Forelimb muscle (tissue), 1 donor: ENCODE measurements around the gene VTI1A. TPM values are rescaled to one million over a fixed set of nuclear protein-coding genes. Genes with fewer than 3 reads are reported as not detected.
"Not testable (repeated sequence)": the region's sequence is repeated elsewhere in the genome, so short reads cannot be mapped to it uniquely, and the experiment has no call there.

Experiments used
- DNase-seq: peaks from one replicate; pipeline ENCODE4 v3.0.0-alpha.2; 2013; ENCODE audit warnings: low read depth
- polyA plus RNA-seq: library from polyadenylated mRNA; unstranded; fragments of 120-200 nt; gene quantifications from one replicate; pipeline ENCODE4 v1.2.1, GENCODE V29; 2013; ENCODE audit not compliant: insufficient read length

The VTI1A gene
- polyA plus RNA-seq, 1 donor, result 13.0 TPM

DNA sequence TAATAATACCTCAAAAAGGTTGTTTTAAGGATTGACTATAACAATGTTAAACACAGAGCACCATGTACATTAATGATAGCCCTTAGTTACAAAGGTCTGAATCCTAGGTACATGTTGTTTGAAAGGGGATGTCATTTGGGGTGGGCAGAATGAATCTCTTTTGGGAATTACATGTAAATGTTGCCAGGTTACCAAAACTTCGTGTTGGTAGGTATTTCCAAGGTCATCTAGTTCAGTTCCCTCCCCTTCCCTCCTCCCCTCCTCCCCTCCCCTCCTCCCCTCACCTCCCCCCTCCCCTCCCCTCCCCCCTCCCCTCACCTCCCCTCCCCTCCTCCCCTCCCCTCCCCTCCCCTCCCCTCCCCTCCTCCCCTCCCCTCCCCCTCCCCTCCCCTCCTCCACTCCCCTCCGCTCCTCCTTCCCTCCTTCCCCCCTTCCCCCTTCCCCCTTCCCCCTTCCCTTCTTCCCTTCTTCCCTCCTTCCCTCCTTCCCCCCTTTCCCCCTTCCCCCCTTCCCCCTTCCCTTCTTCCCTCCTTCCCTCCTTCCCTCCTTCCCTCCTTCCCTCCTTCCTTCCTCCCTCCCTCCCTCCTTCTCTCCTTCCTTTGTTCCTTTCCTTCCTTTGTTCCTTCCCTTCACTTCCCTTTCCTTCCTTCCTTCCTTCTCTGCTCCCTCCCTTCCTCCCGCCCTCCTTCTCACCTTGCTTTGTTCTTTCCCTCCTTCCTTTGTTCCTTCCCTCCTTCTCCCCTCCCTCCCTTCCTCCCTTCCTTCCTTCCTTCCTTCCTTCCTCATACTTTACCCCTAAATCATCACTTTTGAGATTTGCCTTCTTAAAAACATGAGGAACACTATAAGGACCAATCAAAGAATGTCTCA lies 8.1 kb downstream of the VTI1A start:
- DNase-seq, result no peak

DNA sequence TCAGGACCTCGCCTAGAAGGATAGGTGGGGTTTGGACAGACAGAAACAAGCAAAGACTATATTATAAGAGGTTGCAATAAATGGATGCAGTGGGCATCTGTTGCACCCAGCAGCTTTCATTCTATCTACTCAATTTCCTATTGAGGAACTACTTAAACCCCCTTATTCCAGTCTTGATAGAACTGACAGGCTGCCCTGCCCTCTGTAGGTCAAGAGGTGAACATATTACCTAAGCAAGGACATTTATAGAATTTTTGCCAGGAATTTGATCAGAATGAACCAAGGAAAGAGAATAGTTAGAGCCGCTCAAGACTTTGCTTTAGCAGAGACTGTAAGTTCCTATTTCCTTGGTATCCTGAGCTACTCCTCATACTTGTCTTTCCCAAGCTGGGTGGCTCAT lies 9.5 kb downstream of the VTI1A start:
- no peak for DNase-seq

DNA sequence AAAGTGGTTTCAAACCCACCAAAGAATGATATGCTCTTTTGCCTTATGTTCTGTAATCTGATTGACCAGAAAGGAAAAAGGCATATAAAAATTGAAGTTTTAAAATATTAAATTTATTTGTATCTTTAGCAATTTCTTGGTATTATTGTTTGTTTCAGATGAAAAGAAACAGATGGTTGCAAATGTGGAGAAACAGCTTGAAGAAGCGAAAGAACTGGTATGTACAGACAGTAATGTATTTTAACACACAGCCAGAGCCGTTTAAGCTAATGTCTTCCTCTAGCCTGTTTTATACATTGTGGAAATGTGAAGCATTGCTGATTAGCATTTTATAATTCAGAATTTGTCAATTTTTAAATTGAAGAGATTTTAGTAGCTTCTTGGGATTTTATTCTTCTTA lies 13.4 kb downstream of the VTI1A start:
- DNase-seq, result no peak

DNA sequence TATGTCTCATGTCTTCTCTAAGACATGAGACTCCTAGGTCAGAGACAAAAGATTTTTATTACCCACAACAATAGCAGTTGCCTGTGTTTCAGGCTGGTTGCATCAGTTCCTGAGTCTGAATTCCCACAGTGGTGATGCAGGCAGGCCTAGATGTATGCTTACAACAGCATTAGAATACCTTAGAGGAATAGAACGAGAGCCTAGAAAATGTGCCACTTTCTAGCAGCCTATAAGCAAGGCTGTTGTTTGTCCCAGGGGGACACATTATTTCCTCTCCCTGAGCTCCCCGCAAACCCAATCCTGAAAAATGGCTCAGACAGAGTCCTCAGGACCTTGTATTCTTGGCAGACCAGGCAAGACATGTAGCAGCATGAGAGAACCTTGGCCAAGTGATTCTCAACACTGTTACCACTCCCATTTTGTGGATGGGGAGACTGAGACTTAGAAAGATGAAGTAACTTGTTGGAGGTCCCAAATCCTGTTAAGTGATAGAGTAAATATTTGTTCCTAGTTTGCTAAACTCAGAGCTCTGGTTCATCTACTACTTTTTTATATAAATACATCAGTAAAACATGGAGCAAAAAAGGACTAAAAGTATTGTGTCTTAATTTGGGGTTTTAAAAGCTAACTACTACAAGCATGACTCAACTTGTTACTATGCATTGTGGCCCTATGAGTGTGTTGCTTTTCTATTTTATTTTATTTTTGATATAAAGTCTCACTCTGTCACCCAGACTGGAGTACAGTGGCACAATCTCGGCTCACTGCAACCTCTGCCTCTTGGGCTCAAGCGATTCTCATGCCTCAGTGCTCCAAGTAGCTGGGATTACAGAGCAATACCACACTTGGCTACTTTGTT lies 14.2 kb downstream of the VTI1A start:
- DNase-seq, result no peak

DNA sequence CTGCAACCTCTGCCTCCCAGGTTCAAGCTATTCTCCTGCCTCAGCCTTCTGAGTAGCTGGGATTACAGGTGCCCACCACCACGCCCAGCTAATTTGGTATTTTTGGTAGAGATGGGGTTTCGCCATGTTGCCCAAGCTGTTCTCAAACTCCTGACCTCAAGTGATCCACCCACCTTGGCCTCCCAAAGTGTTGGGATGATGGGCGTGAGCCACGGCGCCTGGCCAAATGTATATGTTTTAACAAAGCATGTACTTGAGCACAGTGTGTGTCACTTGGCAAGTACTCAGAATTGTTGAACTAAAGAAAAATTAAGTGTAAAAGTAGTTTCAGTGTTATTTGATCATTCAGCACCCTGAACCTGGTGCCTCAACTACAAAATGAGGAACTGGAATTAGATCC lies 17.1 kb downstream of the VTI1A start:
- not testable (repeated sequence) for DNase-seq

DNA sequence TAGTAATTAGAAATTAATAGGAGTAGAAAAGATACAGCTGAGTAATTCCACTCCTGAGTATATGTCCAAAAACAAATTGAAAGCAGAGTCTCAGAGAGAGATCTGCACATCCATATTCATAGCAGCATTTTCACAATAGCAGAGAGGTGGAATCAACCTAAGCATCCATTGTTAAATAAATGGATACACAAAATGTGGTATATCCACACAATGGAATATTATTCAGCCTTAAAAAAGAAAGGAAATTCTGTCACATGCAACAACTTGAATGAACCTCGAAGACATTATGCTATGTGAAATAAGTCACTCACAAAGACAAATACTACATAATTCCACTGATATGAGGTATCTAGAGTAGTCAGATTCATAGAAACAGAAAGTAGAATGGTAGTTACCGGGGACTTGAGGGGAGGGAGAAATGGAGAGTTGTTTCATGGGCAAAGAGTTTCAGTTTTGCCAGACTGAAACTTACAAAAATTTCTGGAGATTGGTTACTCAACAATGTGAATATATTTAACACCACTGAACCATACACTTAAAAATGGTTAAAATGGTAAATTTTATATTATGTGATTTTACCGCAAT lies 18.4 kb downstream of the VTI1A start:
- DNase-seq, result no peak

DNA sequence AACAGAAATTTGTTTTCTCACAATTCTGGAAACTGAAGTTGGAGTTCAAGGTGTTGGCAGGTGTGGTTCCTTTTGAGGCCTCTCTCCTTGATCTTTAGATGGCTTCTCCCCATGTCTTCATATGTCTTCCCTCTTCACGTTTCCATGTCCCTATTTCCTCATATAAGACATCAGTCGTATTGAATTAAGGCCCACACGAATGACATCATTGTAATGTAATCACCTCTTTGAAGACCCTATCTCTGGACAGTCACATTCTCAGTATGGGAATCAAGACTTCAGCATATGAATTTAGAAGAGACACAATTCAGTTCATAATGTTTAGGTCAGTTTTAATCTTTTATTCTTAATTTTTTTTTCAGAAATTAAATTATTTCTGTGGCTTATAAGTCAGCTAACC lies 19.8 kb downstream of the VTI1A start:
- DNase-seq, result no peak

DNA sequence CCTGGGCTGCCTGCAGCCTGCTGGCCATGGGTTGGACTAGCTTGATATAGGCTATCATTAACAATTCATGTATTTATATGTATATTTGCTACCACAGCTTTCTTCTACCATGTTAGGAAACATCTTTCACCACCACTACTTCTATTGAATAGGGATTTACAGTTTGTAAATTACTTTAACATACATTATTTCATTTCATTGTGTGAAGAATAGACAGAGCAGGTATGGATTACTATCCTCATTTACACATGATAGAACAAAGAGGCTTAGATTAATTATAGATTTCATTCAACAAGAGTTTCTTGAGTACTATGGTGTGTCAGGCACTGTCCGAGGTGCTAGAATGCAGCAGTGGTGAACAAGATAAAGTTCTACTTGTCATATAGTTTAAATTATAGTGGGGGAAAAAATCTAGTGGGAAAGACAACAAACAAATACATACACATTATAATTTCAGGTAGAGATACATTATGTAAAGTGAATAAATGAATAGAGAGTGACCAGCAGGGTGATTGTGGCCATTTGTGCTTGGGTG lies 20.6 kb downstream of the VTI1A start:
- no peak for DNase-seq

DNA sequence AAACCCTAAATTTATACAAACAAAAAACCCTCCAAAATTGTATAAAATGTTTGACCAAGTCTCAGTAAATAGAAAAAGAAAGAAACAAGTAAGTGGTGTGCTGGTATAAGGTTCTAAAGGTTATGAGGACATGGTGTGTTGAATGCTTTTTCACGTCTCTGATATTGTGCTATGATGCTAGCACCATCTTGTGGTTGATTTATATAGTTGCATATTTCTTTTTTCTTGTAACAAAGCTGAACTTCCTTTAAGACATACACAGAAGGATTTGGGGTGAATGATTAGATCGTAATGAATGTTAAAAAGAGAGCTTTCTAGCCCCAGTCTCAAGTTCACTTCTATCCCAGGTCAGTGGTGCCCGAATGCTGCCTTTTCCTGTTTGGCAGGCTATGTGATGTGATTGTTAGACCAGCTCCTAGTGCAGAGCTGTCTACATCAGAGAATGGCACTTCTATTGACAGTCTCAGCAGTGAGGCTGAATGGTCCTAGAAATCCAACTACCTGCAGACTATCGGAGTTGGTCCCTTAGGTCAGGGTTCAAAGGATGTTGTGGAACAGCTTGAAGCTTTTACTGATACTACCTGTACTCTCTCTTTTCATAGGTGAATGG lies 25.0 kb downstream of the VTI1A start:
- DNase-seq, result peak; percentile 25

DNA sequence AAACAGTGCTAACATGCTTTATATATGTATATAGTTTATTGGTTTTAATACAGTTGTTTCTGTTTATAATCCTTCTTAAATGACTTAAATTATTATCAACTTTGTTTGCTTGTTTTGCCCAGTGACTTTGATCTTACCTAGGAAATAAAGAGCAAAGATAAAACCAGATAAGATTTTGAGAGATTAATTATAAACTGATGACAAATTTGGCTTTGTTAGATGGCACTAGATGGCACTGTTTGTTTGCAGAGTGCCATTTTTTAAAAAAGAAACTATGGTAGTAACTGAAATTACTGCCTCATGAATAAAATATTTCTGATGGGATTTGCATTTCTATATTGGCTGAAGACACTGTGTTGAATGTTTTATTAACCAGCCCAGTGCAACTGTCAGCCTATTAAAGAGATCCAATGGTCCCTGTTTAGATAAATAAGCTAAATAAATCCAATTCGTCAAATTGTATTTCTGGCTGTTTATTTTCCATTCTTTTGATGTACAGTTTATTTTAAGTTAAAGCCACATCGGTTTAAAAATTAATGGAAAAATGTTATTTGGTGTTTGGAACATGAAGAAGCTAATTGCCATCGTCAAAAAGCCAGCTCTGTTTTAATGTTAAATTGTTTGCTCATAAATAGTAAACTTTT lies 28.7 kb downstream of the VTI1A start:
- DNase-seq, result no peak

DNA sequence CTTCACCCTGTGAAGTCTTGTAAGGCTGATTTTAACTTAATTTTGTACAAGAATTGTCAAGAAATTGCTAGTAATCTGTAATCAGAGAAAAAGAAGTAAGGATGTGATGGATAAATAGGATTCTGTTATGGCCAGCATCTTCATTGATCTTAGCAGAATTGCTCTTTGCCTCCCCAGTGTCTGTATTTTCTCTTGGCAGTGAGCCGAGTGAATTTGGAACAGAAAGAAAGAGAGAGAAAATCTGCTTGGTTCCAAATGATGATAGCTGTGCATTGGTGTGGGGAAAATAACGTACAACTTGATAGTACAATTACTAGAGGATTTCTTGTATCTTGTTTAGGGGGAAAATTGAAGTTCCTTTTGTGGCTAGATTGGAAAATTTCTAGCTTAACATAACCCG lies 34.6 kb downstream of the VTI1A start:
- DNase-seq, result no peak

DNA sequence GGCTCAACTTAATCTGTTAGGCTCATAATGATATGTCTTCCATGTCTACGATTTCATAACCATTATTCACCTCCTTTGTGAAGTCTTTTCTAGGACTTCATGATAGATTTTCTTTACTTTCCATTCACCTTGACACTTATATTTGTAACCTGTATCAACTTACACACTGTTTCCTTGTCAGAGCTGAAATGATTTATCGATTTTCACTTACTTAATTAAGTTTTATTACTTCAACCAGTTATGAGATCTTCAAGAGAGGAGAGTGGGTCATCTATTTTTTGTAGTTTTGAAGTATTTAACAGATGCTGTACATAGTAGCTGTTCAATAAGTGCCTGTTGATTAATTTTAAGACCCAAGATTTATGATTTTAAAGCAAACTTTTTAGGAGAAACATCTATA lies 37.4 kb downstream of the VTI1A start:
- no peak for DNase-seq

DNA sequence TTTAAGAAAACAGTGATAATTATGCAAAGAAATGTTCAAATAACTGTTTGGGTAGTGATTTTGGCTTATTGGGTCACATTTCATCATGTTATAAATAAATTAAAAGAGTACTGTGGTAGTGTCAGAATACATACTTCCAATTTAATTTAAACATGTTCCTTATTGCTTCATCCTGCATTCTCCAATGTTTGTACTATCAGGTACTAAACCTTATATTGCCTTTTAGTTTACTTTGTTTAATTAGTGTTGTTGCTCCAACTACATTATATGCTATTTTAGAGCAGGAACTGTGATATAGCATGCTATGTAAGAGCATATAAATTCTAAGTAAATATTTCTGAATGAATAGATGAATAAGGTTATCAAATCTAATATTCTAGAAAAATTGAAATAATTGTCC lies 40.9 kb downstream of the VTI1A start:
- no peak for DNase-seq

DNA sequence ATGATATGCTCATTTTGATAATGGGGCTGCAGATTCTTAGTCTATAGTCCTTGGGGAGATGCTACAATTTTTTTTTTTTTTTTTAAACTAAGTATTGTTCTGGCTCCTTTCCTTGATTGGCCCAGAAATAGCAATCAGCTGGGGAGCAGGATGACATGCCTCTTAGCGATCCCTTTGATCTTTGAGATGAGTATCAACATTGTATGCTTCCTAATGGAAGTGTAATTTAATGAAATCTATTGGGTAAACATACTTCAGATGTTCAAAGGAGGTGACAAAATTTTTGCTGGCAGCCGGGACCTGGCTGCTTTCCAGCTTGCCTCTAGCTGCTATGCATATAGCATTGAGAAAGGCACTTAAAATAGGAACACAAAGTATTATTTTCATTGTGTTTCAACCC lies 43.5 kb downstream of the VTI1A start:
- DNase-seq, result no peak

DNA sequence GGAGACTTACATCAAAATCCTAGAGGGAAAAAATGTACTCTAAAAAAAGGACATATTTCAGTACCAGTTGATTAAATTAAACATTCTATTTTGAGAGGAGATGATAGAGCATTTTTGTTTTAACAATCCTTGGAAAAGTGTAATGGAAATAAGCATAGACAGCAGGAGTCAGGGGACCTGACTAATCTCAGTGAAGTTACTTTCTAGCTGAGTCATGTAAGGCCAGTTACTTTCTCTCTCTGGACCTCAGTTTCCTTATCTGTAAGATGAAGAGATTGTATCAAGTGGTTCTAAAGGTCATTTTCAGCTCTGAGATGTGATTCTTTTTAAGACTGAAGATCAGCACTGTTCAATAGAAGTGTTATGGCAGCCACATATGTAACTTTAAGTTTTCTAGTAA lies 44.1 kb downstream of the VTI1A start:
- DNase-seq, result no peak

DNA sequence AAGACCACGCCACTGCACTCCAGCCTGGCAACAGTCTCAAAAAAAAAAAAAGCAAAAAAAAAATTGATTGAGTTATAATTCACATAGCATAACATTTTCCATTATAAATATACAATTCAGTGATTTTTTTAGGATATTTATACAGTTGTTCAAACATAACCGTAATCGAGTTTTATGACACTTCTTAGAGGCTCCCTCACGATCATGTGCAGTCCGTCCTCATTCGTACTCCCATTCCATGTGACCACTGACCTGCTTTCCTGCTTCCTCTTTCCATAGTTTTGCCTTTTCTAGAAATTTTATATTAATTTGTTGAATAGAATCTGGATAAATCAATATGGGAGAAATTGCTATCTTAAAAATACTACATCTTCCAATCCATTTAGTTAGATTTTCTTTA lies 45.7 kb downstream of the VTI1A start:
- no peak for DNase-seq

DNA sequence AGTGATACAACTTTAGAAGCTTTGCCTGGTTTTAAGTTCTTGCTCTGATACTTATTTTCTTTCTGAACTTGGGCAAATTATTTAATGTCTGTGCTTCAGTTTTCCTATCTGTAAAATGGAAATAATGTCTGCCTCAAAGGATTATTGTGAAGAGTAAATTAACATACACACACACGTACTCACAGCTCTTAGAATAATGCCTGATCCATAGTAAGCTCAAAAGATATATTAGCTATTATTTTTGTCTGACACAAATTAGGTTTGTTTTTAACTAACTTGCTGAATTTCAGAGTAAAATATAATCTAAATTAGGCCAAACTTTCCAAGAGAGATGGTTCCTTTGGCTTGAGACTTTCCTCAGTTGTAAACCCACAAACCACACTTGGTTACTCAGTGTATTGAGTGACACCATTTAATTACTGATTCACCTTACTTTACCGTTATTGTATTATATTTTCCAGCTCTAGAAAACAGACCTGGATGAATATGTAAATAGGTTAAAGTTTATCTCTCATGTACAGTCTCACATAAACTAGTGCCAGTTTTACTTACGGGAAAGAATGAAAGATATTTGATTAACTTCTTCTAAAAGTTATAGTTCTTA lies 50.4 kb downstream of the VTI1A start:
- no peak for DNase-seq

DNA sequence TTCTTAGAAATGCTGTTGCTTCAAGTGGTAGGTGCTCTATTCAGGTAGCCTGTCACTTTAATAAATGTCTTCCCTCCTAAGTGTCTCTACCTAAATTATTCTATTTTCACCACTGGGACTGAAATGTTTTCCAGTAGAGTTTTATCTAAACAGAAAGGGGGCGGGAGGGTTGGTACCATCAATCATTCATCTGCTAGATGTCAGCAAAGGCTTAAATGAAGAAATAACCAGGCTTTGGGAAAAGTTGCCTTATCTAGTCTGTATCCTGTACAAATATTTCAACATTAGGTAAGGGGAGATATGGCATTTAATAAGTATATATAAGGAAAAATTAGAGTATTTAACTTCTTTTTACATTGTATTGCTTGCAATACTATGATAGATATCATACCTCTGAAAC lies 51.8 kb downstream of the VTI1A start:
- DNase-seq, result no peak

DNA sequence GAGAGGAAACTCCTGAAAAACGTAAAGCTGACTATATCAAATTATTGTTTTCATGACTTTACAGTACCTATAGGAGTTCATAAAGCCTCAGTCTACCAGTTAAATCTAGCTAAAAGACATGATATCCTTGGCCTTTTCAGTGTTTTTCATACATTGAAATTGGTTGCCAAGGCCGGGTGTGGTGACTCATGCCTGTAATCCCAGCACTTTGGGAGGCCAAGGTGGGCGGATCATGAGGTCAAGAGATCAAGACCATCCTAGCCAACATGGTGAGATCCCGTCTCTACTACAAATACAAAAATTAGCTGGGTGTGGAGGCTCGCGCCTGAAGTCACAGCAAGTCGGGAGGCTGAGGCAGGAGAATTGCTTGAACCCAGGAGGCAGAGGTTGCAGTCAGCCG lies 53.0 kb downstream of the VTI1A start:
- DNase-seq, result not testable (repeated sequence)

DNA sequence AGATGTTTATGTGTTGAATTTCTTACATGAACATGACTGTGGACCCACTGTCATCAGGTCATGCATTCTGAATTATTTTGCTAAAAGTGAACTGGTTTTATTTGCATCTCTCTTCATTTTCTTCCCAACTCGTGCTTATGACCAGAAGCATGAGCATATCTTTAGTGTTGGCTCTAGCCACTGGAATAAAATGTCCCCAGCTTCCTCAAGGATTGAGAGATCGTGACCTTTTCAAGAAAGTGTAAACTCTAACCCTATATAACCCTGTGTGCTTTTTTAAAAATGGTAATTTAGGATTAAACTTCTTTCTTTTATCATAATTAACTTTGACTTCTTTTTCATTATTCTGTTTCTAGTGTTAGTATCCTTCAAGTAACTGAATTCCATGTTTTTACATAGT lies 55.5 kb downstream of the VTI1A start:
- DNase-seq, result no peak

DNA sequence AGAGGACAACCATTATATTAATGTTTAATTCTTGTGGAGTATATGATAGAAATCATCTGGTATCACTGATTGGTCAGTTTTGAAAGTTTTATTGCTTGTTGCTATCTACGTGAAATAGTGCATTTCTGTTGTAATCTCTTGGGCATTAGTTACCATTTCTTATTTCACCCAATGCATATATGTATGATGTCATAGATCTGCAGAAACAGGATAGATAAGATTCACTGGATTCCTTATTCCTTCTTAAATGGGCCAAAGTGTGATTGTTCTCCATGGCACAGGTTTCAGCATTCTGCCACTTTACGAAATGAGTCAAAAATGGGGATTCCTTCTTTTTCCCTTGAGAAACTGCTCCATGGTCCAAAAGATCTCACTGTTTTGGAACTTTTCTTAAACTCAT lies 56.6 kb downstream of the VTI1A start:
- DNase-seq, result no peak
